NCI-H510A (cell line): ENCODE results near the gene TTI1.
"Not testable (repeated sequence)": the region's sequence is repeated elsewhere in the genome, so short reads cannot be mapped to it uniquely, and the experiment has no call there.

Experiments
- DNase-seq: peaks from one replicate; lab custom pipeline; 2025; lab: John Stamatoyannopoulos, UW

The TTI1 gene

GRCh38 chr20:37968841-37969401 lies 64.3 kb downstream of the TTI1 start:
- no peak for DNase-seq

GRCh38 chr20:37963483-37963882 lies 69.8 kb downstream of the TTI1 start:
- DNase-seq: not testable (repeated sequence)

- DNase-seq: no peak
These were observed 72.2 kb downstream of the TTI1 start for GRCh38 chr20:37961066-37961465.

GRCh38 chr20:37958856-37959520 lies 74.3 kb downstream of the TTI1 start:
- no peak for DNase-seq

- no peak for DNase-seq
These were observed 77.1 kb downstream of the TTI1 start for GRCh38 chr20:37956107-37956585.

- no peak for DNase-seq
These were observed 77.7 kb downstream of the TTI1 start for GRCh38 chr20:37955511-37955910.

- no peak for DNase-seq
These were observed 78.6 kb downstream of the TTI1 start for GRCh38 chr20:37954626-37955025.

- DNase-seq: no peak
These were observed 79.1 kb downstream of the TTI1 start for GRCh38 chr20:37954190-37954589.

- DNase-seq: no peak
These were observed 84.3 kb downstream of the TTI1 start for GRCh38 chr20:37948956-37949355.

GRCh38 chr20:37947943-37948342 lies 85.3 kb downstream of the TTI1 start:
- no peak for DNase-seq

- no peak for DNase-seq
These were observed 86.3 kb downstream of the TTI1 start for GRCh38 chr20:37946946-37947345.

- no peak for DNase-seq
These were observed 88.1 kb downstream of the TTI1 start for GRCh38 chr20:37945091-37945547.

GRCh38 chr20:37944456-37944981 lies 88.7 kb downstream of the TTI1 start:
- no peak for DNase-seq

- no peak for DNase-seq
These were observed 89.5 kb downstream of the TTI1 start for GRCh38 chr20:37943501-37944455.

- no peak for DNase-seq
These were observed 90.2 kb downstream of the TTI1 start for GRCh38 chr20:37943033-37943432.

GRCh38 chr20:37941992-37942391 lies 91.3 kb downstream of the TTI1 start:
- DNase-seq: no peak

- DNase-seq: no peak
These were observed 91.9 kb downstream of the TTI1 start for GRCh38 chr20:37941332-37941731.

GRCh38 chr20:37940858-37941257 lies 92.4 kb downstream of the TTI1 start:
- no peak for DNase-seq

- no peak for DNase-seq
These were observed 93.3 kb downstream of the TTI1 start for GRCh38 chr20:37939701-37940560.

- DNase-seq: no peak
These were observed 94.3 kb downstream of the TTI1 start for GRCh38 chr20:37938954-37939353.

- no peak for DNase-seq
These were observed 95.0 kb downstream of the TTI1 start for GRCh38 chr20:37938181-37938750.
